Liver (tissue), 3 donors: Measurements from ENCODE around the gene NUDT22.

Experiments used
- ATF3 ChIP-seq: IDR thresholded peaks from 2 replicates; pipeline ENCODE4 v1.6.1; 2016; ENCODE audit warnings: antibody characterized with exemption
- EGR1 ChIP-seq, 2 donors: IDR thresholded peaks; 2 replicates each; pipeline ENCODE4 v1.6.1; 2016 to 2018; ENCODE audit warnings: antibody characterized with exemption in 2 of 2, low read depth in 2 of 2
- ZBTB33 ChIP-seq: IDR thresholded peaks from 2 replicates; pipeline ENCODE4 v1.6.1; 2016; ENCODE audit warnings: antibody characterized with exemption
- TF ChIP-seq, protein P1 (sequence below): fragments of 150-350 bp; IDR thresholded peaks from 2 replicates; pipeline ENCODE4 v1.5.1; 2017; ENCODE audit warnings: improper control_type of control experiment, low read depth, low read length; ENCODE audit not compliant: missing input control
- donor health status: healthy.
- donor health status: healthy.

DNA sequence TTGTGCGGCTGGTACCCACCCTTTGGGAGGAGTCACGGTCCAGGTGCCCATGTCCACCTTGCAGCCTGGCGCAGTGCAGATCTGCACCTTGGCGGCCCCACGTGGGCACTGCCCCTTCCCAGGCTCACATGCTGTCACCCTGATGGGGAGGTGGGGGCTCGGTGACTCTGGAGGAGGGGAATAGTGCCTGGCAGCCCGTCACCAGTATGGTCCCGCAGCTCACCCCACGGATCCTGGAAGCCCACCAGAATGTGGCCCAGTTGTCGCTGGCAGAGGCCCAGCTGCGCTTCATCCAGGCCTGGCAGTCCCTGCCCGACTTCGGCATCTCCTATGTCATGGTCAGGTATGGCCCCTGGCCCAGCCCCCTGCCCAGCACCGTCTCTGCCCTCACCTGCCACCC, 5.3 kb upstream of the NUDT22 start:
- TF ChIP-seq, protein P1, sequence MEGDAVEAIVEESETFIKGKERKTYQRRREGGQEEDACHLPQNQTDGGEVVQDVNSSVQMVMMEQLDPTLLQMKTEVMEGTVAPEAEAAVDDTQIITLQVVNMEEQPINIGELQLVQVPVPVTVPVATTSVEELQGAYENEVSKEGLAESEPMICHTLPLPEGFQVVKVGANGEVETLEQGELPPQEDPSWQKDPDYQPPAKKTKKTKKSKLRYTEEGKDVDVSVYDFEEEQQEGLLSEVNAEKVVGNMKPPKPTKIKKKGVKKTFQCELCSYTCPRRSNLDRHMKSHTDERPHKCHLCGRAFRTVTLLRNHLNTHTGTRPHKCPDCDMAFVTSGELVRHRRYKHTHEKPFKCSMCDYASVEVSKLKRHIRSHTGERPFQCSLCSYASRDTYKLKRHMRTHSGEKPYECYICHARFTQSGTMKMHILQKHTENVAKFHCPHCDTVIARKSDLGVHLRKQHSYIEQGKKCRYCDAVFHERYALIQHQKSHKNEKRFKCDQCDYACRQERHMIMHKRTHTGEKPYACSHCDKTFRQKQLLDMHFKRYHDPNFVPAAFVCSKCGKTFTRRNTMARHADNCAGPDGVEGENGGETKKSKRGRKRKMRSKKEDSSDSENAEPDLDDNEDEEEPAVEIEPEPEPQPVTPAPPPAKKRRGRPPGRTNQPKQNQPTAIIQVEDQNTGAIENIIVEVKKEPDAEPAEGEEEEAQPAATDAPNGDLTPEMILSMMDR, result no peak
- no peak for TF ChIP-seq ATF3
- TF ChIP-seq EGR1 (IDR thresholded peaks at IDR 0.05; ENCODE audit: low read depth in 2 of 2), result no peak
- no peak for TF ChIP-seq ZBTB33
